OCI-LY7 (cell line): ENCODE data around the gene REX1BD. TPM values are rescaled to one million over a fixed set of nuclear protein-coding genes. Genes with fewer than 3 reads are reported as not detected.

Experiments used
- BruUV-seq: library from RNA; stranded (reverse); fragments of 400-500 nt; replicated peaks from 2 replicates; lab custom pipeline; 2021; lab: Mats Ljungman, UMichigan
- CTCF ChIA-PET: fragments of 300-600 bp; sonication (Branson Sonifier 250); formaldehyde crosslinking; loops from one replicate; lab custom pipeline; 2022; ENCODE audit warnings: antibody characterized with exemption; ENCODE audit not compliant: unreplicated experiment; lab: Charles Lee
- POLR2A ChIA-PET: fragments of 300-600 bp; sonication (Branson Sonifier 250); formaldehyde crosslinking; loops from one replicate; lab custom pipeline; 2022; ENCODE audit warnings: antibody characterized with exemption; lab: Charles Lee
- DNase-seq: peaks from one replicate; pipeline ENCODE4 v3.0.0-alpha.2; 2015; ENCODE audit warnings: low spot score
- H2AFZ ChIP-seq: fragments of 200-600 bp; sonication (generic), shearing (Covaris generic); 2 replicates; pipeline ENCODE4 v1.6.1; 2014; ENCODE audit warnings: mild to moderate bottlenecking, antibody characterized with exemption, low read length, moderate library complexity
- H3K27ac ChIP-seq: fragments of 200-600 bp; sonication (generic); 2 replicates; pipeline ENCODE4 v1.5.1; 2014; ENCODE audit warnings: mixed run types, low read depth, mild to moderate bottlenecking, moderate library complexity, low read length, inconsistent platforms; ENCODE audit not compliant: poor library complexity, severe bottlenecking
- H3K36me3 ChIP-seq: fragments of 200-600 bp; sonication (generic); 2 replicates; pipeline ENCODE4 v1.6.1; 2014; ENCODE audit warnings: mild to moderate bottlenecking, antibody characterized with exemption, low read length, moderate library complexity, mixed read lengths; ENCODE audit not compliant: insufficient read depth
- H3K4me1 ChIP-seq: fragments of 200-600 bp; sonication (generic); 2 replicates; pipeline ENCODE4 v1.5.1; 2014; ENCODE audit warnings: mild to moderate bottlenecking, low read length; ENCODE audit not compliant: insufficient read depth, poor library complexity, severe bottlenecking
- H3K4me2 ChIP-seq: fragments of 200-600 bp; sonication (generic); 2 replicates; pipeline ENCODE4 v1.6.1; 2014; ENCODE audit warnings: mild to moderate bottlenecking, low read length
- H3K4me3 ChIP-seq: fragments of 200-600 bp; sonication (generic); 2 replicates; pipeline ENCODE4 v1.5.1; 2014; ENCODE audit warnings: mild to moderate bottlenecking, low read depth, low read length; ENCODE audit not compliant: poor library complexity, severe bottlenecking
- H3K79me2 ChIP-seq: fragments of 200-600 bp; sonication (generic); 2 replicates; pipeline ENCODE4 v1.6.1; 2016; ENCODE audit warnings: low read depth, mild to moderate bottlenecking, low read length, moderate library complexity, mixed read lengths; ENCODE audit not compliant: insufficient read depth
- H3K9me2 ChIP-seq: fragments of 200-600 bp; sonication (generic); 2 replicates; pipeline ENCODE4 v1.6.1; 2016; ENCODE audit warnings: mild to moderate bottlenecking, low read length, mixed read lengths; ENCODE audit not compliant: insufficient read depth
- H3K9me3 ChIP-seq: fragments of 200-600 bp; sonication (generic); 2 replicates; pipeline ENCODE4 v1.6.1; 2014; ENCODE audit warnings: mild to moderate bottlenecking, mixed run types, low read length, mixed read lengths
- H4K20me1 ChIP-seq: fragments of 200-600 bp; sonication (generic); 2 replicates; pipeline ENCODE4 v1.6.1; 2014; ENCODE audit warnings: mild to moderate bottlenecking, antibody characterized with exemption, low read length, moderate library complexity, mixed read lengths; ENCODE audit not compliant: insufficient read depth
- EZH2phosphoT487 ChIP-seq: fragments of 200-600 bp; sonication (generic); IDR thresholded peaks from 2 replicates; pipeline ENCODE4 v1.6.1; 2018; ENCODE audit warnings: low read depth, borderline replicate concordance, mild to moderate bottlenecking, mixed run types, antibody characterized with exemption, low read length, moderate library complexity, mixed read lengths
- intact Hi-C: fragments of 100-400 bp; cut with micrococcal nuclease; formaldehyde crosslinking; loops from one replicate; pipeline ENCODE4 v1.10.0; 2022; ENCODE audit not compliant: unreplicated experiment
- total RNA-seq, 2 experiments: library from RNA; depleted of rRNA in 1 of 2; stranded (reverse); fragments of >200 nt in 1 of 2; shearing (Covaris generic) in 1 of 2; gene quantifications; 2 replicates each; pipeline ENCODE4 v1.2.3, GENCODE V29; 2014 to 2022
- TF ChIP-seq, protein P1 (sequence below): fragments of 200-600 bp; sonication (generic); conservative IDR thresholded peaks from 2 replicates; pipeline ENCODE4 v1.5.1; 2014; ENCODE audit warnings: mild to moderate bottlenecking, antibody characterized with exemption, low read length, moderate library complexity, mixed read lengths

Gene REX1BD
- total RNA-seq, 2 experiments from 2014 or later = 88.8 to 126 TPM

DNA sequence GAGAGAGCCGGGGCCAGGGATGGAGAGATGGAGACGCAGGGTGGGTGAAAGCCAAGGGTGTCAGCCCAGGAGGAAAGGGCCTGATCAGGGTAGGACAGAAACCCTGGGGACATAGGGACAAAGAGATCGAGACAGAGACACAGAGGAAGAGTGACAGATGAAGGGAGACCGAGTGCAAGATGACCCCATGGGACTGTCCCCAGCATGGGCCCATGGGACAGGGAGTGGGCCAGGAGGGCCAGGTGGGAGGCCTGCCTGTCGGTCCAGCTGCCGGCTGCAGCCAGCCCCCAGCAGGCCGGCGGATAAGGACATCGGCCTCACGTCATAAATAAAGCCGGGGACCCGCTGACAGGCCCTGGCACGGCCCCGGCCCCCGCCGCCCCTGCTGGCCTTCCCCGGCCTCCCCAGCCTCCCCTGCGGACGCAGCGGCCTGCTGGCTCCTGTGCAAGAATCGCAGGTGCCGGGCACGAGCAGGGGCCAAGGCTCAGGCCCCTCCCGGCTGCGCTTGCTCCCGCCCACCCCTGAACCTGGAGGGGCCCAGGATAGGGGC is 6.3 kb downstream of the REX1BD start:
- no peak overlapping the region for H3K27ac ChIP-seq
- no peaks in the 10 kb centered on the region for H4K20me1 ChIP-seq
- TF ChIP-seq EZH2phosphoT487 = no peak
- TF ChIP-seq, protein P1, sequence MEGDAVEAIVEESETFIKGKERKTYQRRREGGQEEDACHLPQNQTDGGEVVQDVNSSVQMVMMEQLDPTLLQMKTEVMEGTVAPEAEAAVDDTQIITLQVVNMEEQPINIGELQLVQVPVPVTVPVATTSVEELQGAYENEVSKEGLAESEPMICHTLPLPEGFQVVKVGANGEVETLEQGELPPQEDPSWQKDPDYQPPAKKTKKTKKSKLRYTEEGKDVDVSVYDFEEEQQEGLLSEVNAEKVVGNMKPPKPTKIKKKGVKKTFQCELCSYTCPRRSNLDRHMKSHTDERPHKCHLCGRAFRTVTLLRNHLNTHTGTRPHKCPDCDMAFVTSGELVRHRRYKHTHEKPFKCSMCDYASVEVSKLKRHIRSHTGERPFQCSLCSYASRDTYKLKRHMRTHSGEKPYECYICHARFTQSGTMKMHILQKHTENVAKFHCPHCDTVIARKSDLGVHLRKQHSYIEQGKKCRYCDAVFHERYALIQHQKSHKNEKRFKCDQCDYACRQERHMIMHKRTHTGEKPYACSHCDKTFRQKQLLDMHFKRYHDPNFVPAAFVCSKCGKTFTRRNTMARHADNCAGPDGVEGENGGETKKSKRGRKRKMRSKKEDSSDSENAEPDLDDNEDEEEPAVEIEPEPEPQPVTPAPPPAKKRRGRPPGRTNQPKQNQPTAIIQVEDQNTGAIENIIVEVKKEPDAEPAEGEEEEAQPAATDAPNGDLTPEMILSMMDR = no peak
- peak overlapping the region; percentile 25; the same call in 1 of the 2 replicates for H2AFZ ChIP-seq
- no peaks in the 10 kb centered on the region for H3K9me2 ChIP-seq
- DNase-seq = no peak
- intact Hi-C loops = loop anchor here (1.0 to 2.0 kb wide), 2 partner anchors 78 to 252 kb away; no protein-coding TSS in a partner anchor
- H3K4me3 ChIP-seq = peak overlapping the region; percentile 62
- H3K79me2 ChIP-seq = peaks cover 6% of the 10 kb centered on the region
- peaks cover 17% of the 10 kb centered on the region; the same call in 1 of the 2 replicates for H3K36me3 ChIP-seq
- ChIA-PET POLR2A (no interaction called here), CTCF (no interaction called here)
- H3K4me2 ChIP-seq = peak overlapping the region; percentile 80
- no peaks in the 10 kb centered on the region for H3K9me3 ChIP-seq
- peaks cover 27% of the 10 kb centered on the region for H3K4me1 ChIP-seq
- no TSS peak for BruUV-seq

DNA sequence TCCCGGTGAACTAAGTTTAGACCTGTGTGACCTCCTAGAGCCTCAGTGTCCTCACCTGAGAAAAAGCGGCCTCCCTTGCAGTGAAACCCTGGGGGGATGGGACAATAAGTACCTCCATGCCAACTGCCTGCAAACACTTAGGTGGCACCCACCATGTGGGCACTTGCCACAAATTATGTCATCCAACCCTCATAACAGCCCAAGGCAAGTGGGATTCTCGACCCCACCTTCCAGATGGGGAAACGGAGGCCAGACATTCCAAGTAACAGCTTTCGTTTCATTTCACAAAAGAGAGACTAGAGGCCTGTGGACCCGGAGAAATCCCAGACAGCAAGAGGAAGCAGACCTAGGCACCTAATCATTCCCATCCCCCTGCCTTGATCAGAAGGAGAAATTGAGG is 6.9 kb downstream of the REX1BD start:
- peaks cover 15% of the 10 kb centered on the region; the same call in 1 of the 2 replicates for H3K36me3 ChIP-seq
- H3K4me2 ChIP-seq = no peak overlapping the region
- peaks cover 21% of the 10 kb centered on the region for H3K4me1 ChIP-seq
- no peaks in the 10 kb centered on the region for H3K9me2 ChIP-seq
- H3K4me3 ChIP-seq = no peak overlapping the region
- no peak overlapping the region for H2AFZ ChIP-seq
- H3K27ac ChIP-seq = no peak overlapping the region
- ChIA-PET POLR2A (no interaction called here), CTCF (no interaction called here)
- TF ChIP-seq, protein P1 = no peak
- no peak for TF ChIP-seq EZH2phosphoT487
- H4K20me1 ChIP-seq = no peaks in the 10 kb centered on the region
- H3K9me3 ChIP-seq = no peaks in the 10 kb centered on the region
- H3K79me2 ChIP-seq = 0 out of 2 replicates have a peak, but pooled peaks cover under 1% of the 10 kb centered on the region
- DNase-seq = no peak
- BruUV-seq = no TSS peak
- intact Hi-C loops = loop anchor here (2.0 kb wide), 1 partner anchor 77 kb away; no protein-coding TSS in a partner anchor

DNA sequence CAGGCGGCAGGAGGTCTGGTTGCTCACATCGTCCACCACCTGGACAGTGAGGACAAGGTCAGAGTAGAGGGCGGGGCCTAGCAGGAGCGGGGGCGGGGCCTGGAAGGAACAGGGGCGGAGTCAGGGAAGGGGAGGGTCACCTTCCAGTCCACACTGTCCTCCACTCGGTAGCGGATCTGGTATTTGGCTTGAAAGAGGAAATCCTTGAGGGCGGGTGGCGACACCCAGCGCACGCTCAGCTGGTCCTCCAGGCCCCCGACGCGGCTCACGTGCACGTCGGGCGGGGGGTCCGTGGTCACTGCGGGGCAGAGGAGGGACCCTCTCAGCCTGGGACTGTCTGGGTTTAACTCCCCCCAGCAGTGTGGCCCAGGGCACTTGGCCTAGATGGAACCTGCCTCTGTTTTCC is 8.2 kb downstream of the REX1BD start:
- no peak overlapping the region for H2AFZ ChIP-seq
- H3K36me3 ChIP-seq = peaks cover 6% of the 10 kb centered on the region; the same call in 1 of the 2 replicates
- TF ChIP-seq, protein P1 = no peak
- no peak for TF ChIP-seq EZH2phosphoT487
- H3K9me3 ChIP-seq = no peaks in the 10 kb centered on the region
- H3K4me3 ChIP-seq = no peak overlapping the region
- DNase-seq = no peak
- H3K4me1 ChIP-seq = peaks cover 17% of the 10 kb centered on the region
- H3K4me2 ChIP-seq = no peak overlapping the region
- H3K79me2 ChIP-seq = no peaks in the 10 kb centered on the region
- H3K9me2 ChIP-seq = no peaks in the 10 kb centered on the region
- BruUV-seq = no TSS peak
- ChIA-PET CTCF (no interaction called here), POLR2A (no interaction called here)
- intact Hi-C loops = no loop called here
- no peaks in the 10 kb centered on the region for H4K20me1 ChIP-seq
- H3K27ac ChIP-seq = no peak overlapping the region
